Nephron (organoid): ENCODE measurements around the gene NHSL1.
"Not testable (repeated sequence)": the region's sequence is repeated elsewhere in the genome, so short reads cannot be mapped to it uniquely, and the experiment has no call there.

Experiments
- H3K27ac Mint-ChIP-seq, 3 experiments: 2 replicates each; pipeline ENCODE4 v1.8.0; 2020; ENCODE audit warnings: mixed read lengths in 3 of 3, mild to moderate bottlenecking in 2 of 3, moderate library complexity in 1 of 3
- H3K27me3 Mint-ChIP-seq: 2 replicates; pipeline ENCODE4 v1.8.0; 2021; ENCODE audit warnings: low read depth, mild to moderate bottlenecking, moderate library complexity, mixed read lengths
- H3K36me3 Mint-ChIP-seq: 2 replicates; pipeline ENCODE4 v1.8.0; 2020; ENCODE audit warnings: low read depth, mixed read lengths
- H3K4me1 Mint-ChIP-seq: 2 replicates; pipeline ENCODE4 v1.8.0; 2020; ENCODE audit warnings: mixed read lengths
- H3K4me3 Mint-ChIP-seq, 3 experiments: 2 replicates each; pipeline ENCODE4 v1.8.0; 2020; ENCODE audit warnings: mild to moderate bottlenecking in 3 of 3, mixed read lengths in 3 of 3, moderate library complexity in 2 of 3
- H3K9me3 Mint-ChIP-seq: 2 replicates; pipeline ENCODE4 v1.8.0; 2020; ENCODE audit warnings: mixed read lengths
- TF ChIP-seq, protein P1 (sequence below), 3 experiments: fragments of 200-600 bp; sonication (generic); IDR thresholded peaks; one replicate each; pipeline ENCODE4 v1.5.0; 2021; ENCODE audit warnings: antibody characterized with exemption in 3 of 3; ENCODE audit not compliant: unreplicated experiment in 3 of 3

The NHSL1 gene

DNA sequence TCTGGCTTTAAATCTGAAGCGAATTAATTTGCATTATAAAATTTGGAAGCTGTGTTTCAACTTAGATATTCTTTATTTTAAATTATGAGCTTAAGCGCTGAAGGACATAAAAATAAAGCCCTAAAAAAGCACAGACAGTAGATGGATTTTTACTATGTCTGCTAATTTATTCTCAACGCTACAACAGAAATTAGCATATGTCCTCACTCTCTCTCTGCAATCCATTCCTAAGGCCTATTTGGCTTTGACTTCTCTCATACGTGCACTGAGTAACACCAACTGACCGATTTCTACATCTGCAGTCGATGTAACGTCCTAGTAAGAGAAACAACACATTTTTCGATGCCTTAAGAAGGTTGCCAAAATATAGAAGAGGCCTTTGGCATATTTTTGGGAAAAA lies 71.6 kb downstream of the NHSL1 start:
- H3K27ac Mint-ChIP-seq, result no peak overlapping the region
- no peak overlapping the region for H3K4me3 Mint-ChIP-seq
- TF ChIP-seq, protein P1, sequence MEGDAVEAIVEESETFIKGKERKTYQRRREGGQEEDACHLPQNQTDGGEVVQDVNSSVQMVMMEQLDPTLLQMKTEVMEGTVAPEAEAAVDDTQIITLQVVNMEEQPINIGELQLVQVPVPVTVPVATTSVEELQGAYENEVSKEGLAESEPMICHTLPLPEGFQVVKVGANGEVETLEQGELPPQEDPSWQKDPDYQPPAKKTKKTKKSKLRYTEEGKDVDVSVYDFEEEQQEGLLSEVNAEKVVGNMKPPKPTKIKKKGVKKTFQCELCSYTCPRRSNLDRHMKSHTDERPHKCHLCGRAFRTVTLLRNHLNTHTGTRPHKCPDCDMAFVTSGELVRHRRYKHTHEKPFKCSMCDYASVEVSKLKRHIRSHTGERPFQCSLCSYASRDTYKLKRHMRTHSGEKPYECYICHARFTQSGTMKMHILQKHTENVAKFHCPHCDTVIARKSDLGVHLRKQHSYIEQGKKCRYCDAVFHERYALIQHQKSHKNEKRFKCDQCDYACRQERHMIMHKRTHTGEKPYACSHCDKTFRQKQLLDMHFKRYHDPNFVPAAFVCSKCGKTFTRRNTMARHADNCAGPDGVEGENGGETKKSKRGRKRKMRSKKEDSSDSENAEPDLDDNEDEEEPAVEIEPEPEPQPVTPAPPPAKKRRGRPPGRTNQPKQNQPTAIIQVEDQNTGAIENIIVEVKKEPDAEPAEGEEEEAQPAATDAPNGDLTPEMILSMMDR (IDR thresholded peaks at IDR 0.05; ENCODE audit: unreplicated experiment in 3 of 3), result no peak
- H3K27me3 Mint-ChIP-seq, result no peaks in the 10 kb centered on the region
- peaks cover 28% of the 10 kb centered on the region for H3K4me1 Mint-ChIP-seq
- H3K9me3 Mint-ChIP-seq, result no peaks in the 10 kb centered on the region
- peaks cover 16% of the 10 kb centered on the region for H3K36me3 Mint-ChIP-seq

DNA sequence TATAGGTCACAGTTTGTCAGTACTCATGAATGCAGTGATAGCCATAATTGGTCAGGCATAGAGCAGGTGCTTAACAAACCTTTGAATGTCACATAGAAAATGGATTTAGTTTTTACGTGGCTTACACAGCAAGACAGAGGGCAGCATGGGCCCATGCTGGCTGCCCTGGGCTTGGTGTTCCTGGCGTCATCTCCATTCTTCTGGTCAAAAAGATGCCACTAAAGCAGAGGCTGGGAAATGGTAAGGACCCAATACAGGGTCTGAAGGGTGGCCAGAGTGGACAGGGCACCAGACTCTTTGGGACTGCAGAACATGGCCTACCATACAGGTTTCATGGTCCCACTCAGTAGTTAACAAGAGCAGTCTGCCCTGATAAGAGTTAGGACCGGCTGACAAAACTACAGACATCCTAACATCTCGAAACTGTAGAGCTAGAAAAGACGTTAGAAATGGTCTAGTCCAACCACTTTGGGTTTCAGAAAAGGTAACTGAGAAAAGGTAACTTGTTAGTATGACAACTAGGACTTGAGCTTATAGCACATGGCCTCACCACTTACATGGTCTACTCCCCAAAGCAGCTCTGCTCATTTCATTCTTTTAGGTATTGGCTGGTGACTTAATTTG lies 72.7 kb downstream of the NHSL1 start:
- Mint-ChIP-seq H3K4me3 (no peak overlapping the region), H3K9me3 (no peaks in the 10 kb centered on the region), H3K27me3 (no peaks in the 10 kb centered on the region), H3K4me1 (peaks cover 28% of the 10 kb centered on the region), H3K36me3 (peaks cover 22% of the 10 kb centered on the region), H3K27ac (no peak overlapping the region)
- TF ChIP-seq, protein P1 (IDR thresholded peaks at IDR 0.05; ENCODE audit: unreplicated experiment in 3 of 3), result no peak

DNA sequence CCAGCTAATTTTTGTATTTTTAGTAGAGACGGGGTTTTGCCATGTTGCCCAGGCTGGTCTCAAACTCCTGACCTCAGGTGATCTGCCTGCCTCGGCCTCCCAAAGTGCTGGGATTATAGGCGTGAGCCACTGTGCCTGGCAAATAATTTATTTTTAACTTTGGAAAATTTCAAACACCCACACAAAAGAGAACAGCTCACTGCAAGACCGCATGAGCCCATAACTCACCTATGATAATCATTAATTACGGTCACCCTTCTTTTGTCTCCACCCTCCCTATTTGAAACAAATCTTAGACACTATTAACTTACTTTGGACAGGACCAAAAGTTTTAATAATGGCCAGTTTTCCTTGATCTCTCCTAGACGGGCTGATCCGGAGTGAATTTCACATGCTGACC lies 74.0 kb downstream of the NHSL1 start:
- Mint-ChIP-seq H3K36me3 (peaks cover 33% of the 10 kb centered on the region), H3K27ac (peak overlapping the region in 1 of 3 experiments; percentile 4), H3K4me1 (peaks cover 18% of the 10 kb centered on the region)
- H3K4me3 Mint-ChIP-seq, H3K27me3 Mint-ChIP-seq, H3K9me3 Mint-ChIP-seq: not testable (repeated sequence)

DNA sequence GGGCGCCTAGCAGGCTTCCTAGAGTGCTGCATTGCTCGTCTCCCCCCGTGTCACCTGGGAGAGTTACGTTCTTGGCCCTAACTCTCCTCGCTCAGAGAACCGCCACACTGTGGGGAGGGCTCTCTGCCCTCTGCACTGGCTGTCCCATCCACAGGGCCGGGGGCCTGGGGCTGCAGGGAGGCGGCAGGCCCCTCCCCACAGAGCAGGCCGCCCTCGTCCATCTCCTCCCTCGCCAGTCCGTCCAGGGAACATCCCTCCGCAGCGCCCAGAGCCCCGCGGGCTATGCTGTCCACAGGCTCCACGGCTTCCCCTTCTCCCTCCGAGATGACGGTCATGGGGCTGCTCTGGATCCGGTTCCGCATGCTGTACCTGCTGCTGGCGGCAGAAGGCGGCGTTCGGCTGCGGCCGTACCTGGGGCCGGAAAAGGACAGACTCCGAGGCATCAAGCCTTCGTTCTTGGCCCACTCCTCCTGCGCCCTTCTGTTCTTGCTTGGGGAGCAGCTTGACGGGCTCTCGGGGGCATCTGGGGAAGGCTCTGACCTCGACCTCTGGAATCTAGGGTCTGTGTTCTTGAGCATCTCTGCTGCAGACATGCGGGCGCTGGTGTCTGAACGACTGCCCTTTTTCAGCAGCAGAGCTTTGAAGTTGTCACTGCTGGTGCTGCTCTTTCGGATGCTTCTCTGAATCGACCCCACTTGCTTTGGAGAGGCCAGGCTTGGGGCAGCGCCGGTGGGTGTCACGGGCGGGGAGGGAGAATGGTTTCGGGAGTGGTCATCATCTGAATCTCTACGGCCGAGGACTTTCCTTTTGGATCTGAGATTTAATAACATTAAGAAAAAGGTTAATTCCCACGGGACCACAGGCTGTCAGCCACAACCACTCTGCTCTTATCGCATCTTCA lies 75.0 kb downstream of the NHSL1 start:
- H3K27ac Mint-ChIP-seq, result no peak overlapping the region

DNA sequence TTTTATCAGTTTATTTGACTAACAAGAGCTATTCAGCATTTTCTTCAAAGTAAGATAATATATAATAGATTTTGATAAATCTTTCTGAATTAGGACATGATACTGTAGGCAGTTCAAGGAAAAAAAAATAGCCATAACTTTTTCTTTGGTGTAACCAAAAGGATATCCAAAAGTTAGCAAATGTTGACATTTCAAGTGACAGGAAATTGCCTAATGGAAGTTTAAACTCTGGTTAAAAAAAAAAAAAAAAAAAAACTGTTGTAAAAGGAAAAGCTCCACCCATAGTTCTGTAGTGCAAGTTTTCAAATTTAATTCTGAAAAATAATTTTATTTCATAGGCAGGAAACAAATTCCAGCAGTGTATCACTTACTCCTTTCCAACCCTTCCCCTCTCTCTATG lies 76.4 kb downstream of the NHSL1 start:
- TF ChIP-seq, protein P1 (IDR thresholded peaks at IDR 0.05; ENCODE audit: unreplicated experiment in 3 of 3), result no peak
- Mint-ChIP-seq H3K4me3 (no peak overlapping the region), H3K9me3 (peaks cover 4% of the 10 kb centered on the region), H3K27me3 (no peaks in the 10 kb centered on the region), H3K4me1 (no peaks in the 10 kb centered on the region), H3K36me3 (peaks cover 55% of the 10 kb centered on the region), H3K27ac (no peak overlapping the region)

More for the DNA sequence above, 75.0 kb downstream of the NHSL1 start:
- H3K27me3 Mint-ChIP-seq, result no peaks in the 10 kb centered on the region
- peaks cover 41% of the 10 kb centered on the region for H3K36me3 Mint-ChIP-seq
- no peaks in the 10 kb centered on the region for H3K9me3 Mint-ChIP-seq
- TF ChIP-seq, protein P1 (IDR thresholded peaks at IDR 0.05; ENCODE audit: unreplicated experiment in 3 of 3), result no peak
- H3K4me3 Mint-ChIP-seq, result no peak overlapping the region
- H3K4me1 Mint-ChIP-seq, result peaks cover 8% of the 10 kb centered on the region

DNA sequence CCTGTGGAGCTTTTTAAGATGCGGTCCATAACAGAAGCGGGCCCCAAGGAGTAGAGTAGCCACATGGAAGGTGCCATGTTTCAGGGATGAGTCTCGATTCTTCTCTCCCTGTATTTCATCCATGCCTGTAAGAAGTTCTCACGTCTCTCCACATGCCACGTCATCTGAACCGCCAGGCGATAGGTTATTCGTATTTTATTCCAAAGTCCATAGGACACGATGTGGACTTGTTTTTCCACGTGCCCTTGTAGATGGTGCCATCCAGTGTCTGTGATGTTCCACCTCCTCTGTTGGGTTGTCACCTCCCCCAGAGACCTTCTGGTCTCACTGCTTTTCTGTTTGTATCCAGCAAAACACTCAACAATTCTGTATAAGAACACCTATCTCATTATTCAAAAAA lies 77.7 kb downstream of the NHSL1 start:
- Mint-ChIP-seq H3K9me3 (peaks cover 4% of the 10 kb centered on the region), H3K36me3 (peaks cover 62% of the 10 kb centered on the region), H3K4me3 (no peak overlapping the region), H3K27me3 (no peaks in the 10 kb centered on the region), H3K4me1 (no peaks in the 10 kb centered on the region), H3K27ac (no peak overlapping the region)
- TF ChIP-seq, protein P1 (IDR thresholded peaks at IDR 0.05; ENCODE audit: unreplicated experiment in 3 of 3), result no peak
